GM04503 (cell line): ENCODE data around the gene SPATA33.

Experiments
- DNase-seq: peaks from one replicate; pipeline ENCODE4 v3.0.0-alpha.2; 2012; ENCODE audit warnings: low read depth

The SPATA33 gene

DNA sequence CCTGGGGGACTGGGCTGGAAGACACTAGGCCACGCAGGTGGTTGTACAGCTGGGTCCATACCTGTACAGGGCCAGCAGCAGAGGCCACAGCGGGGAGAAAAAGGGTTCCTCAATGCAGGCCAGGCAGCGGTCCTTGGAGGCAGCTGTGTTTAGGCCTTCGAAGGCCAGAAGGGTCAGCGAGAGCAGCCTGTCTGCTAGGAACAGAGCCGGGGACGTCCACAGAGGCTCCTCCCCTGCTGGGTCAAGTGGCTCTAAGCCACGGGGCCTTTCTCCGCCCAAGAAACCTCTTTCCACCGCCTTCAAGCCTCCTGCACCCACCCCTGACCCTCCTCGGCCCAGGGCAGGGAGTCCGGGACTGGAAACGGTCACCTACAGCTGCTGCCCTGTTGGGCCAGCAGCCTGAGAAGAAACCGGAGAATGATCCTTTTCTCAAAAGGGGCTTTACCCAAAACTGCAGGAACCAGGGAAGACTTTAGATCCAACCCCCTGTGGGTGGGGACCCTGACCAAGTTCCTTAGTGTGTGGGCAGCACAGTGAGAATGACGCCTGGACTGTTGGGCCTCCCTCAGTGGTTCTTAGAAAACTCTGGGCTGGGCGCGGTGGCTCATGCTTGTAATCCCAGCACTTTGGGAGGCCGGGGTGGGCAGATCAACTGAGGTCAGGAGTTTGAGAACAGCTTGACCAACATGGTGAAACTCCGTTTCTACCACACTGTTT is 52.2 kb downstream of the SPATA33 start:
- no peak for DNase-seq

DNA sequence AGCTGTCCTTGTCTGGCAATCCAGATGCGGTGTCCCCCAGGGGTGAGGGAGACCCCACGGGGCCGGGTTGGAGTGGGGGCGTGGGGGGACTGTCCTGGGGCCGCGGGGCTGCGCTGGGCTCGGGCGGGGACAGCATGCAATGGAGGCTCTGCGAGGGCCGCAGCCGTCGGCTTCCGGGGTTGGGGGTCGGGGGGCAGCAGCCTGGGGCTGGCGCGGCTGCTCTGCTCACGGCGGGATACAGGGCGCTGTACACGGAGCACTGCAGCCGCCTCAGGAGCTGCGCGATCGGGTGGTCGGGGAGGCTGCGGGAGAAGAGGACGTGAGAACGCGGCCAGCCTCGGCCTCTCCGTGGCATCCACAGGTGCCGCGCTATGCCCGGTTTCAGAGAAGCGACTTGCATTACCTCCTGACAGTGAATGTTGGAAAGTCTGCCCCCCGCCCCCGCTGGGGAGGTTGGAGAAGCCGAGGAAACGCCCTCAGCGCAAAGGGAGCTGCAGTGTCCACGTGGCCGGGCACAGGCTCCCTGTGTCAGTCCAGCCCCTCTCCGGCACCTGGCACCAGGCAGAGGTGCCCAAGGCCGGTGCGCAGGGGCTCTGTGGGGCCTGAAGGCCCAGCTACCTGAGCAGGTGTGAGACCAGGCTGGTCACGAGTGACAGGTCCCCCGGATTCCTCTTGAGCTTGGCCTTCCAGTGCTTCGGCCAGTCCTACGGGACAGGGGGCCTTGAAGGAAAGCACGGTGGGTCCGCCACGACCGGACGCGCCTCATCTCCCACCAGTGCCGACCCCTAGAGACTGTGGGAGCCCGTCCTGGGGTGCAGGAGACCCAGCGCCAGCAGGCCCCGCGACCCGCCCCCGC is 53.3 kb downstream of the SPATA33 start:
- DNase-seq = no peak

DNA sequence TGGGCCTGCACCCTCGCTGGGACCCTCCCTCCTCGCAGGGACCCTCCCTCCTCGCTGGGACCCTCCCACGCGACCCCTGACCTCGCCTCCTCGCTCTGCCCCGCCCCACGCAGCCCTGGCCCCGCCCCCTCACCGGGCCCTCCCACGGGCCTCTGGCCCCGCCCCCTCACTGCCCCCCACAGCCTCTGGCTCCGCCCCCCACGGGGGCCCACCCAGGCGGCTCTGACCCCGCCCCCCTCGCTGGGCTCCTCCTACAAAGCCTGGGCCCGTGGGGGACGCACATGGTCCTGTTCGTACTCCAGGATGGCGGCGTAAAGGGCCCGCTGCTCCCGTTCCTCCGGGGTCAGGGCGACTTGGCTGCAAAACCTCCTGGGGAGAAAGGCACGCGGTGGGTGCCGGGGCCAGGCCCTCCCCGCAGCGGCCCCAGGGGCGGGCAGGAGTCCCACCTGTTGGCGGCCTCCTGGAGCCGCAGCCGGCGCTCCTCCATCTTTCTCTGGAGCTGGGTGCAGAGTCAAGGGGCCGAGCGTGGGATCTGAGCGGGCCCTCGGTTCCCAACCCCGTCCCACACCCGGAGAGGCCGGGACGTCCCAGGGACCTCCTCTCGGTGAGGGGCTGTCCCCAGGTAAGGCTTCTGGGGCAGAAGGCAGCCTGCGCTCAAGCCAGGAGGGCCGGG is 54.1 kb downstream of the SPATA33 start:
- no peak for DNase-seq

DNA sequence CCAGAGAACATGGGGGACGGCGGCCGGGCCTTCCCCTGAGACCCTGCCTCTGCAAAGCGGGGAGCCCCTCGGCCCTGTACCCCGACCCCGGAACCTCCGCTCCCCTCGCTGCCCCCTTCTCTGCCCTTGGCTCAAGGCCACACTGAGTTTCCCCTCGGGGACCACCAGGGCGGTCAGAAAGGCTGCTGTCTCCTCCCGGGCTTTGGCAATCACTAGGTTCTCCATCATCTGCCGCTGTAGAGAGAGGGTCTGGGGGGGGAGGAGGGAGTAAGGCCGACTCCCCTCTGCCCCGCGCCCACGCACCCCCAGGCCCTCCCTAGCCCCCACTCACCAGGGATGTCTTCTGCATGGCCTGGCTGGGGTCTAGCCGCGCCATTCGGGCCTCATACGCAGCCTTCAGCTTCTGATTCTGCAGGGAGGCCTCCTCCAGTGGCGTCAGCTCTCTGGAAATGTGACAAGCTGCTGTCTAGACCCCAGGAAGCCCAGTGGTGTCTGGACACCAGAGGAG is 54.7 kb downstream of the SPATA33 start:
- DNase-seq = no peak

DNA sequence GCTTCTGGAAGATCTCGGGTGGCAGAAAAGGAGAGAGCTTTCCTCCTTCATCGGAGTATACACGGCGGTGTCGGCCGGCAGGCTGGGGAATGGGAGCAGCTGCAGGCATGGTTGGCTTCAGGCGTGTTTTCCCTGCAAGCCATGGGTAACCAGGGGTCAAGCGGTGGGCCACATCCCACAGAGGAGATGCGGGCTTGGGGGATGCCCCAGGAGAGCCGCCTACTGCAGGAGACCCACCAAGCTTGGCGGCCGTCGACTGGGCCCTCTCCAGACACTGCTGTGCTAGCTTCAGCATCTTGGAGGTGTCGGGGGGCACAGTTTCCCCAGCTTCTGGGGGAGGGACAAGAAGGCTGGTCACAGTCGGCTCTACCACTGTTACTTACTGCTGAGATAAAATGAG is 58.9 kb downstream of the SPATA33 start:
- no peak for DNase-seq

DNA sequence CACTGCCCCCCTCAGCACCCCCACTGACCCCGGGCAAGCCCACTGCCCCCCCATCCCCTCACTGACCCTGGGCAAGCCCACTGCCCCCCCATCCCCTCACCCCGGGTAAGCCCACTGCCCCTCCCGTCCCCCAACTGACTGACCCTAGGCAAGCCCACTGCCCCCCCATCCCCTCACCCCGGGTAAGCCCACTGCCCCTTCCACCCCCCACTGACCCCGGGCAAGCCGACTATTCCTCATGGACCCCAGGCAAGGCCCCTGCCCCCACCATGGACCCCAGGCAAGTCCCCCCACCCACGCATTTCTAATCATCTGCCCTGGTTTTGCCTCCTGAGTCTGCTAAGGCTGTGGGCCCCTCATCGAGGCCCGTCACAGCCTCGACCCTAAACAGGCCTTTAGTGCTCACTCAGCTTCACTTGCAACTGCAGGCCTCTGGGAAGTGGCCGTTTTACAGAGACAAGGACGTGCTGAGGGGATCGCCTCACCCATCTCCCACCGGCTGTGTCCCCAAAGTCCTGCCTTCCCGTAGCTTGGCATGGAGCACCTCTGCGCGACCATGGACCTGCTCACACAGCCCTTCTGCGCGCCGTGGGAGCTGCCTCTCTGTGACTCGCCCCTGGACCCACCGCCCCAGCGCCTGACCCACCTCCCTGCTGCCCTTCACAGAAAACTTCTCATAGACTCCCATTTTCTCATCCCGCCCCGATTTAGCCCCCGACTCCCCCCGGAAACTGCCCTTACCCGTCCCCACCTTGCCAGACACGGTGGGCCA is 59.5 kb downstream of the SPATA33 start:
- DNase-seq = no peak

DNA sequence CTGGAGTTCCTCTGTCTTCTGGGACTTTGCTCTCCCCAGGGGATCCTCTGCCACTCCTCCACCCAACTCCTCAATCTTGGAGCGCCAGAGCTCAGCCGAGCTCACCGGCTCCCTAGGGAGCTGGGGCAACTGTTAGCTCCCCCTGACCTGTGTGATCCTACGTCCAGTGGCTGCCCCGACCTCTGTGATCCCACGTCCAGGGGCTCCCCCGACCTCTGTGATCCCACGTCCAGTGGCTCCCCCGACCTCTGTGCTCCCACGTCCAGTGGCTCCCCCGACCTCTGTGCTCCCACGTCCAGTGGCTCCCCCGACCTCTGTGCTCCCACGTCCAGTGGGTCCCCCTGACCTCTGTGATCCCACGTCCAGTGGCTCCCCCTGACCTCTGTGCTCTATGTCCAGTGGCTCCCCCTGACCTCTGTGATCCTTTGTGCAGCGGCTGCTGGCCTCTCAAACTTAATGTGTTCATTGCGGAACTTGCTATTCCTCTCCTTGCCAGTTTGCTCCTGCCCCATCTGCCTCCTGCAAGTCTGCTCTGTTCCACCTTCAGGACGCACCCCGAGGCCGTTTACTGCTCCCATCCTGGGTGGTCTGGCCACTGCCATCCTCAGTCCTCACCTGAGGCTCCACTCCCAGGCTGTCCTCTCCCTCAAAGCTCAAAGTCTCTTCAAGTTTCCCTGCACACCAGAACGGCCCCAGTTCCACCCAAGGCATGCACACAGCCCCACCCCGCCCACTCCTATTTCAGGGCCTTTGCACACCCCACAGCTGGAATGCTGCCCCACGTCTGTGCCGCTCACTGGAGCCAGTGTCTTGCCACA is 60.3 kb downstream of the SPATA33 start:
- DNase-seq = no peak
